ENCODE measurements around the gene NOXO1.

GRCh38 chr16:1980770-1981087 is 540 bp downstream of the NOXO1 start:
- TF ChIP-seq CTCF (IDR thresholded peaks at IDR 0.05) (no peak), POLR2A (IDR thresholded peaks at IDR 0.05) (no peak)

All from adrenal gland (tissue), 5 donors.